Parathyroid adenoma (tissue), 2 donors: ENCODE data around the gene WDR27.

ENCODE experiments used
- H2AFZ ChIP-seq: fragments of 300-600 bp; sonication (generic); one replicate; pipeline ENCODE4 v1.7.0; 2017; ENCODE audit warnings: antibody characterized with exemption, mild to moderate bottlenecking
- H3K27ac ChIP-seq: fragments of 300-600 bp; sonication (generic); one replicate; pipeline ENCODE4 v1.7.0; 2017
- H3K27me3 ChIP-seq: fragments of 300-600 bp; sonication (generic); one replicate; pipeline ENCODE4 v1.7.0; 2017; ENCODE audit warnings: low read length; ENCODE audit not compliant: control insufficient read depth, insufficient read depth
- H3K36me3 ChIP-seq: fragments of 300-600 bp; sonication (generic); one replicate; pipeline ENCODE4 v1.7.0; 2017; ENCODE audit warnings: low read length; ENCODE audit not compliant: control insufficient read depth, insufficient read depth
- H3K4me1 ChIP-seq: fragments of 300-600 bp; sonication (generic); one replicate; pipeline ENCODE4 v1.7.0; 2017; ENCODE audit warnings: control low read depth
- H3K4me2 ChIP-seq: fragments of 300-600 bp; sonication (generic); one replicate; pipeline ENCODE4 v1.7.0; 2017; ENCODE audit warnings: low read length
- H3K4me3 ChIP-seq: fragments of 300-600 bp; sonication (generic); one replicate; pipeline ENCODE4 v1.7.0; 2017; ENCODE audit warnings: low read depth, low read length
- H3K79me2 ChIP-seq: fragments of 300-600 bp; sonication (generic); one replicate; pipeline ENCODE4 v1.7.0; 2017; ENCODE audit warnings: control low read depth
- H3K9ac ChIP-seq: fragments of 300-600 bp; sonication (generic); one replicate; pipeline ENCODE4 v1.7.0; 2017; ENCODE audit warnings: mild to moderate bottlenecking
- H3K9me3 ChIP-seq: fragments of 300-600 bp; sonication (generic); one replicate; pipeline ENCODE4 v1.7.0; 2017; ENCODE audit warnings: low read length; ENCODE audit not compliant: control insufficient read depth
- CTCF ChIP-seq: fragments of 300-600 bp; sonication (generic); IDR thresholded peaks from one replicate; pipeline ENCODE4 v1.7.0; 2017; ENCODE audit warnings: antibody characterized with exemption, mild to moderate bottlenecking
- donor health status: primary hyperparathyroidism.

The WDR27 gene

GRCh38 chr6:169638388-169638787, 63.4 kb downstream of the WDR27 start:
- Histone ChIP-seq H3K79me2 (no peaks in the 10 kb centered on the region), H3K4me2 (no peak overlapping the region), H3K9ac (no peak overlapping the region), H2AFZ (no peak overlapping the region), H3K4me1 (no peaks in the 10 kb centered on the region), H3K36me3 (no peaks in the 10 kb centered on the region), H3K27me3 (no peaks in the 10 kb centered on the region), H3K27ac (no peak overlapping the region), H3K9me3 (no peaks in the 10 kb centered on the region), H3K4me3 (no peak overlapping the region)
- no peak for TF ChIP-seq CTCF

GRCh38 chr6:169635345-169635744, 66.5 kb downstream of the WDR27 start:
- no peak overlapping the region for H3K27ac ChIP-seq
- H3K79me2 ChIP-seq = no peaks in the 10 kb centered on the region
- no peak for TF ChIP-seq CTCF
- no peak overlapping the region for H3K4me2 ChIP-seq
- H3K4me3 ChIP-seq = no peak overlapping the region
- H3K27me3 ChIP-seq = no peaks in the 10 kb centered on the region
- no peaks in the 10 kb centered on the region for H3K36me3 ChIP-seq
- no peak overlapping the region for H2AFZ ChIP-seq
- H3K4me1 ChIP-seq = no peaks in the 10 kb centered on the region
- no peaks in the 10 kb centered on the region for H3K9me3 ChIP-seq
- no peak overlapping the region for H3K9ac ChIP-seq

GRCh38 chr6:169632841-169633240, 69.0 kb downstream of the WDR27 start:
- no peaks in the 10 kb centered on the region for H3K36me3 ChIP-seq
- H3K4me2 ChIP-seq = no peak overlapping the region
- no peak overlapping the region for H3K4me3 ChIP-seq
- H3K79me2 ChIP-seq = no peaks in the 10 kb centered on the region
- H3K27me3 ChIP-seq = no peaks in the 10 kb centered on the region
- H2AFZ ChIP-seq = no peak overlapping the region
- no peak overlapping the region for H3K27ac ChIP-seq
- H3K9ac ChIP-seq = no peak overlapping the region
- no peaks in the 10 kb centered on the region for H3K9me3 ChIP-seq
- TF ChIP-seq CTCF = no peak
- H3K4me1 ChIP-seq = no peaks in the 10 kb centered on the region

GRCh38 chr6:169629256-169629655, 72.6 kb downstream of the WDR27 start:
- no peaks in the 10 kb centered on the region for H3K27me3 ChIP-seq
- H3K36me3 ChIP-seq = no peaks in the 10 kb centered on the region
- H3K9me3 ChIP-seq = no peaks in the 10 kb centered on the region
- no peak for TF ChIP-seq CTCF
- no peak overlapping the region for H3K4me3 ChIP-seq
- H3K79me2 ChIP-seq = no peaks in the 10 kb centered on the region
- no peaks in the 10 kb centered on the region for H3K4me1 ChIP-seq
- no peak overlapping the region for H3K4me2 ChIP-seq
- H3K27ac ChIP-seq = no peak overlapping the region
- H3K9ac ChIP-seq = no peak overlapping the region
- H2AFZ ChIP-seq = no peak overlapping the region

GRCh38 chr6:169627736-169628607, 73.9 kb downstream of the WDR27 start:
- Histone ChIP-seq H3K79me2 (no peaks in the 10 kb centered on the region), H3K4me2 (no peak overlapping the region), H3K9ac (no peak overlapping the region), H3K9me3 (no peaks in the 10 kb centered on the region), H3K27me3 (no peaks in the 10 kb centered on the region), H2AFZ (no peak overlapping the region), H3K36me3 (no peaks in the 10 kb centered on the region), H3K4me1 (no peaks in the 10 kb centered on the region), H3K4me3 (no peak overlapping the region), H3K27ac (no peak overlapping the region)
- TF ChIP-seq CTCF = no peak
